DND-41 (cell line): ENCODE measurements around the gene SLC25A43.

Experiments
- EZH2 ChIP-seq: IDR thresholded peaks from 3 replicates; pipeline ENCODE4 v1.6.1; 2012; ENCODE audit warnings: borderline replicate concordance, low read depth, mild to moderate bottlenecking, moderate library complexity, low read length, inconsistent platforms; ENCODE audit not compliant: severe bottlenecking
- TF ChIP-seq, protein P1 (sequence below): IDR thresholded peaks from 2 replicates; pipeline ENCODE4 v1.5.1; 2012; ENCODE audit warnings: borderline replicate concordance, low read length, moderate library complexity, mild to moderate bottlenecking; ENCODE audit not compliant: poor library complexity, severe bottlenecking; ENCODE audit errors: extremely low read depth

DNA sequence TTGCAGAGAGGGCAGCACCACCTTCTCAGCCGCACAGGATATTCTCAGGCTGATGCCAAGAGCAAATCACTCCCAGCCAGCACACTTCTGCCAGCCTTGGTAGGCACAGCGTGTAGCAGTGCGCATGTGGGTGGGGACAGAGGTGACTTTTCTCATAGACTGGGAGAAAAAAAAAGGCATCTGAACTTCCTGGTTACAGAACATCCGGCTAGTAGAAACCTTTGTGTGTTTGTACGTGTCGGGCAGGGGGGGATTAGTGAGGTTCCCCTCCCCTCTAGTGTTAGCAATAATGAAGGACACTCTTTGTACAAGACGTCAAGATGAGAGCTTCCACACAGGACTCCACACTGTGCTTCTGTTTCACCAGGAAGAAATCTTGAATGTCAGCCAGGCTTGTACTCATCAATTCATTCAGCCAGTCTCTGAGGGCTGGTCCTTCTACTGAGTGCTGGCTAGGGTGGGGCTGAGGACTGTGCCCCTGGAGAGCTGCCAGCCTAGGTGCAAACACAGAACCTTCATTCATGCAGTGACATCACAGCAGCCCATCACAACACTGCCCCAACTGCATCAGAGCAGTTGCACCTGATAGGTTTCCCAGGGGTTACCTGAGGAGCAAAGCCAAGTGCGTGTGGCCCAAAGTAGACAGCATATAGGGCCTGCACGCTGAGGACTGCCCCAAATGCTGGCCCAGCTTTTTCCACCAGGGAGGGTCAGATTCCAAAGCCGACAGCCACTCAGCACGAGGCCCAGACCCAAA lies 103.8 kb downstream of the SLC25A43 start:
- TF ChIP-seq, protein P1, sequence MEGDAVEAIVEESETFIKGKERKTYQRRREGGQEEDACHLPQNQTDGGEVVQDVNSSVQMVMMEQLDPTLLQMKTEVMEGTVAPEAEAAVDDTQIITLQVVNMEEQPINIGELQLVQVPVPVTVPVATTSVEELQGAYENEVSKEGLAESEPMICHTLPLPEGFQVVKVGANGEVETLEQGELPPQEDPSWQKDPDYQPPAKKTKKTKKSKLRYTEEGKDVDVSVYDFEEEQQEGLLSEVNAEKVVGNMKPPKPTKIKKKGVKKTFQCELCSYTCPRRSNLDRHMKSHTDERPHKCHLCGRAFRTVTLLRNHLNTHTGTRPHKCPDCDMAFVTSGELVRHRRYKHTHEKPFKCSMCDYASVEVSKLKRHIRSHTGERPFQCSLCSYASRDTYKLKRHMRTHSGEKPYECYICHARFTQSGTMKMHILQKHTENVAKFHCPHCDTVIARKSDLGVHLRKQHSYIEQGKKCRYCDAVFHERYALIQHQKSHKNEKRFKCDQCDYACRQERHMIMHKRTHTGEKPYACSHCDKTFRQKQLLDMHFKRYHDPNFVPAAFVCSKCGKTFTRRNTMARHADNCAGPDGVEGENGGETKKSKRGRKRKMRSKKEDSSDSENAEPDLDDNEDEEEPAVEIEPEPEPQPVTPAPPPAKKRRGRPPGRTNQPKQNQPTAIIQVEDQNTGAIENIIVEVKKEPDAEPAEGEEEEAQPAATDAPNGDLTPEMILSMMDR = no peak
- no peak for TF ChIP-seq EZH2
